ENCODE measurements around the gene HECW1. TPM values are rescaled to one million over a fixed set of nuclear protein-coding genes. Genes with fewer than 3 reads are reported as not detected.

The HECW1 gene
- total and polyA plus RNA-seq, 2 of the 8 experiments (the other 6 are each of a cell fraction or from before 2014, with no cell fraction given): 2.9 to 12.7 TPM

DNA sequence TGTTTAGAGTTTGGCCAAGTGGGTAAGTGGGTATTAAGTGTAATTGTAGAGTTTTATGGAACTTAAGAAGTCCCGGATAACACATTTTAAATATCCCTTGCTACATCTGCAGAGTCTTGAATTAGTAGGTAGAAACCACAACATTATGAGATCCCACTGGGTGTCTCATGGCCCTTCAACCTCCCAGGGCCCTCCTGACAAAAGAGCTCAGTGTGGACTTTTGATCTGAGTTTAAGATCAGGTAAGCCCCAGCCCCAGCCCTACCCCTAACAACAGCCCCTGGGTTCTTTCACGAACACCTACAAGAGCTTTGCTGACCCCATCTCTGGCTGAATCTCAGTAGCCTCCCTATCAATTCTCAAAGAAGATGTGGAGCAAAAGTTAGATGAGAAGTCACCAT lies 405.0 kb downstream of the HECW1 start (continued):
- no peak for TF ChIP-seq JUN (IDR thresholded peaks at IDR 0.05; ENCODE audit: low read depth, low read length)

Data from H1 (cell line).